CD4-positive, alpha-beta T cell treated with Interleukin-10 for 1 hour (primary cell): ENCODE data around the gene DUSP22.
"Not testable (repeated sequence)": the region's sequence is repeated elsewhere in the genome, so short reads cannot be mapped to it uniquely, and the experiment has no call there.

ENCODE experiments used
- DNase-seq: peaks from one replicate; pipeline ENCODE4 v3.0.0-alpha.2; 2020

The DUSP22 gene, protein sequence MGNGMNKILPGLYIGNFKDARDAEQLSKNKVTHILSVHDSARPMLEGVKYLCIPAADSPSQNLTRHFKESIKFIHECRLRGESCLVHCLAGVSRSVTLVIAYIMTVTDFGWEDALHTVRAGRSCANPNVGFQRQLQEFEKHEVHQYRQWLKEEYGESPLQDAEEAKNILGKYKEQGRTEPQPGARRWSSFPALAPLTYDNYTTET

DNA sequence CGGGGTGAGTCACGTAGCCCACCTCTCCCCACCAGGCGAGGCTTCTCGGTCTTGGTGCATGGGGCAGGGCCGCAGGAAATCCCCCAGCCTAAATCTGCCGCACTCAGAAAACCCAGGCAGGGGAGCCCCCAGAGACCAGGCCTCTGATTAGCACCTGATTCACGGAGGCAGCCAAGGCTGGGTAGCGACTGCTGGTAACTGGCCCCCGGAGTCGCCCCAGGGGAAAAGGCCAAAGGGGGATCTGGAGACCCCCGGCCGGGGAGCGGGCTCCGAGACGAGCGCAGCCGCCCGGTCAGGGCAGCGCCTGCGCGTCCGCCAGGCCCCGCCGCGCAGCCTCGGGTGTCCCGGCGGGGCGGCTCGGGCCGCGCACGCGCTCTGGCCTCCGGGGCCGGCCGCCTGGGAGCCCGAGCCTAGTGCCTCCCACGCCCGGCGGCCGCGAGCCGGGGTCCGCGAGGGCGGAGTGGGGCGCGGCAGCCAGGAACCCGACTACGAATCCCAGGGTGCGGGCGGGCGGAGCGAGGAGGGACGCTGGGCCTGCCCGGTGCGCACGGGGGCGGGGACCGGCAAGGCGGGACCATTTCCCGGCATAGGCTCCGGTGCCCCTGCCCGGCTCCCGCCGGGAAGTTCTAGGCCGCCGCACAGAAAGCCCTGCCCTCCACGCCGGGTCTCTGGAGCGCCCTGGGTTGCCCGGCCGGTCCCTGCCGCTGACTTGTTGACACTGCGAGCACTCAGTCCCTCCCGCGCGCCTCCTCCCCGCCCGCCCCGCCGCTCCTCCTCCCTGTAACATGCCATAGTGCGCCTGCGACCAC, at the start of gene DUSP22:
DUSP22 (plus strand) TSS at position 791 of the 809 bp plus-strand sequence. CDS start 53 bp downstream, outside the sequence.
- peak; percentile 80 for DNase-seq

DNA sequence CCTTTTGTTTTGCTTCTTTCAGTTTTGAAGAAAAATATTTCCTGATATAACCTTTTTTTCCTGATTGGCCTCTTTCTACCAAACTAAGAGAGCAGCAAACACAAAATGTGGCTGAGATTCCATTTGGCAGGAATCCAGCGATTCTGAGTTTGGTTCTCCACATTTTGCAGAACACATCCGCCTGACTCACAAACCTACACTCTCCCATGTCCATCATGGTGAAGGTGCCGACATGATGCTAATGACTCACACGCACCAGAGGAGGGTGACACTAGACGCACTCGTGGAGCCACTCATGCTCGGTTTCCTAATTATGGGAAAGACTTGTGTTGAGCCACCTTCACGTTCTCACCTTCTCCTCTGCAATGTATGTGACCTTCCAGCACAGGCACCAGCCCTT, 45.9 kb upstream of the DUSP22 start:
- DNase-seq, result no peak

DNA sequence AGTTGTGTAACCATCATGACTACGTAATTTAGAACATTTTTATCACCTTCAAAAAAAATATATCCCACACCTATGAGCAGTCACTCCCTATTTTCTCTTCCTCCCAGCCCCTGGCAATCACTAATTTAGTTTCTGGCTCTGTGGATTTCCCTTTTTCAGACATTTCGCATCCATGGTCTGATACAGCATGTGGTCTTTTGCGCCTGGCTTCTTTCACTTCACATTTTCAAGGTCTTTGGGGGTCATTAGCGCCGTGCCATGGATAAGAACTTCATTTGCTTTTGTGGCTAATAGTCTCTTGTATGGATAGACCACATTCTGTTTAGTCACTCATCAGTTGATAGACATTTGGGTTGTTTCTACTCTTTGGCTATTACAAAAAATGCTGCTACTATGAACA, 44.9 kb upstream of the DUSP22 start:
- no peak for DNase-seq

DNA sequence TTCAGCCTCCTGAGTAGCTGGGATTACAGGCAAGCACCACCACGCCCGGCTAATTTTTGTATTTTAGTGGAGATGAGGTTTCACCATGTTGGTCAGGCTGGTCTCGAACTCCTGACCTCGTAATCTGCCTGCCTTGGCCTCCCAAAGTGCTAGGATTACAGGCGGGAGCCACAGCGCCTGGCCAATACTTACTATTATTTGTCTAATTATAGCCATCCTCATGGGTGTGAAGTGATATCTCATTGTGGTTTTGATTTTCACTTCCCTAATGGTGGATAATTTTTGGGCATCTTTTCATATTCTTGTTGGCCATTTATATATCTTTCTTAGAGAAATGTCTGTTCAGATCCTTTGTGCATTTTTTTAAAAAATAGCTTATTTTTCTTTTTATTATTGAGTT, 44.2 kb upstream of the DUSP22 start:
- DNase-seq, result not testable (repeated sequence)

DNA sequence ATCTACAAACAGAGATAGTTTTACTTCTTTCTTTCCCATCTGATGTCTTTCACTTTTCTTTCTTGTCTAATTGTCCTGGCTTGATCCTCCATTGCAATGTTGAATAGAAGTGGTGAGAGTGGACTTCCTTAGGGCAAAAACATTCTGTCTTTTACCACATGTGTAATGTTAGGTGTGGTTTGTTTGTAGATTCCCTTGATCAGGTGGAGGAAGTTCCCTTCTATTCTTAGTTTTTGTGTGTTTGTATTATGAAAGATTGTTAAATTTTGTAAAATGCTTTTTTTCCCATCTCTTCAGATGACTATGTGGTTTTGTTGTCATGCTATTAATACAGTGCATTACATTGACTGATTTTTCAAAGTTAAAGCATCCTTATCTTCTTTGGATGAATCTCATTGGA, 41.6 kb upstream of the DUSP22 start:
- DNase-seq, result no peak

DNA sequence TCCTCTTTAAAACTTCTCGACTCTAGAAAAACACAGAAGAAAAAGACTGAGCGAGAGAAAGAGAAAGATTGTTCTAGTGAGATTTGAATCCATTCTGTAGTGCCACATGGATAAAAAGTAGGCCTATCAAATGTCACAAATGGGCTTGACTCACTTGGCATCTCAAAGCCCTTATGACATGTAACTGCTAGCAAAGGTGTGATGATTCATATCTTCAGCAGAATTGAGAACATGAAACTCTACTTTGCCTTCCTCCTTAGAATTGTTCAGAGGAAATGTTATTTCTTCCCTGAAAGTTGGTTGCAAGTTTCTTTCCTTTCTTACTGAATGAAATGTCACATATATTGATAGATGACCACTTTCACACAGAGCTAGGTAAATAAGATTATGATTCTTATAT, 40.4 kb upstream of the DUSP22 start:
- no peak for DNase-seq

DNA sequence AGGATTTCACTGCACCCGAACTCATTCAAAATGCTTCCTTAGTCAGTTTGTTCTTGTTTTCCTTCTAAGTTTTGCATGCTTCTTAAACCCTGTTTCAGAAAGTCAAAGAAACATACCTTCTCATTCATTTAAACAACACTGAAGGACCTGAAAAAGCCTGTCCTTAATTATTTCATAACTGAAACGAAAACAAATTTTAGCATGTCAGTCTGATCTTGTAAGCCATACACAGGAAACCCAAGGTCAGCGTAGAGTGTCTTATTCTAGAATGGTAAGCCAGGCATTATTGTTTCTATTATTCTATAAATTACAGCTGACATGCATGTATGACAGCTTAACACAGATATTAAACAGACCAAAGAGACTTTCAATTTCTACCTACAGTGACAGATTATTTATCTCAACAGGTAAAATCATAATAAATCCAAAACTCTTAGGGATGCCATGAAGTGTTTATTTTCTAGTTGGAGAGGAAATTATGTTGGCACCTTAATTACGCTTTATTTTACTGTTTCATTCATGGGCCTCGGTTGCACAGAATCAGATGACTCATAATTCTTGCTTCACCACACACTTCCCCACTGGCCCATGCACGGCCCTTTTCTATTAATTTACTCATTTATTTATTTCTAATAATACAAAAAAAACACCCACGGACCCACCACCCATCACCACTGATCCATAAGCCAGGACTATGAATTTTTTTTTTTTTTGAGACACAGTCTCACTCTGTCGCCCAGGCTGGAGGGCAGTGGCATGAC, 39.3 kb upstream of the DUSP22 start:
- no peak for DNase-seq

DNA sequence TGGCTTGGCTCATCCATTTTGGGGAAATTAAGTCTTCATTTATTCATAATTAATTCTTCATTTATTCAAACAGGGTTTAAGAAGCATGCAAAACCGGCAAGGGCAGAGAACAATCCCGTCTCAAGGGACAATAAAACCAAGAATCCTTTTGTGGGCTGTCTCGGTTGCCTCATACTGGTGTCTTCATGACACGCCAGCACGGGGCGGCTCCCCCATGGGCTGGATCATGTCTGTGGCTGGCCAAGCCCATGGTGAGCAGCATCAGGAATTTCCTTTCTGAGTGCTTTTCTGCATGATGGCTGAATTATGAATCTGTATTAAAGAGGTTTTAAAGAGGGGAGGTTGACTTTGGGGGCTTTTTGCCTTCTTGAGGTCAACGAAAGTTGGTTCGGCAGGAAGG, 38.3 kb upstream of the DUSP22 start:
- no peak for DNase-seq

DNA sequence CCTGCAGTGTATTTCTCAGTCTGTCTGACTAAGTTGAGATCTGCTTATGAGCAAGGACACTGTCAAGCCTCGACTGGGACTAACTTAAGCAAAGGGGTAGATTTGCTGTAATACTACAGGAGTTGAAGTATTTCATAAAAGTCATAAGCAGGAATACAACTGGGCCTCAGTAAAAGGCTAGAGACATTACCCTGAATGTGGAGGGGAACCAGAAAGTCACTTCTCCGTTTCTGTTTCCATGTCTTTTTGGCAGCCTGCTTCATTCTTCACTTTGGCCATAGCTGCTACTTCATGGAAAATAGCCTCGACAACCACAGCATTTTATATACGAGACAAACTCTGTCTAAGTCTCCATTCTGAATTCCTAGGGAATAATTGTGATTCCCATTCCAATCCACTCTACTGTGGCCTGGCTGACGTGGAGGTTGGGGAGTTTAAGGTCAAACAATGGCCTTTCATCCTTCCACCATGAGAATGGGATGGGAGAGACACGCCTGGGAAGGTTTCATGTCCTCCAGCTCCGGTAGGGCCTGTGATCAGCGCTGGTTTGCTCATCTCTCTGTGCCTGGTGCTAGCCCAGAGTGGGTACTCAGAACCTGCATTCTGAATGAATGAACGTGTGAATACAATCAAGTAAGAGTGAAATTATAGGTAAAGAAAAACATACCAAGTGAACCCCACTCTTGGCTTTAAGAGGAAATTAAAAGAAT, 37.1 kb upstream of the DUSP22 start:
- DNase-seq, result no peak

DNA sequence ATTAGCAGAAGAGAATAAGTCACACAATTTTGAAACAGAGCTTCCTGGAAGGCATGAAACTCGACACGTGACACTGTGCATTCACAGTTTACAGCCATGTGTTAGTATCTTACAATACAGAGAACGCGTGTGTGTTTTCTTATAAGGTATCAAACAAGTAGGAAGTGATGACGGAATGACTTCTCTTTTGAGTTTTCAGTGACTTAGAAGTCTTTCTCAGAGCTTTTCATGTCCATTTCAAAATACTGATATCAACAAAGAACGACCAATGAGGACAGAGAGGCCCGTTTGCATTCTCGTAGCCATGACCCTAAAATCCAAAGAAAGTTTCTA, 36.6 kb upstream of the DUSP22 start:
- DNase-seq, result peak; percentile 27

DNA sequence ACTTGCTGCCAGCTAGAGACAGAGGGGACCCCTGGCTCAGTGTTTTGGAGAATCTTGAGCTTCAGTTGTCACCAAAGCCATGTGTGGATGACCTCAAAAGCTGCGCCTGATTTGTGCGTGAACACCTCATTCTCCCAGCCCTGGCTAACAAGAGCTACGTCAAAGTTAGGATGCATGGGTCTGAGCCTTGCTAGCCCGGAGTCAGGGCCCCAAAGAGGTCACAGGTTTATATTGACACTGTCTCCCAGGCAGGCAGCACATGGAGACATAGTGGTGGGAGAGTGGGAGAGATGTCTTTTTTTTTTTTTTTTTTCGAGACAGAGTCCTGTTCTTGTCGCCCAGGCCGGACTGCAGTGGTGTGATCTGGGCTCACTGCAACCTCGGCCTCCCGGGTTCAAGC, 36.1 kb upstream of the DUSP22 start:
- no peak for DNase-seq

DNA sequence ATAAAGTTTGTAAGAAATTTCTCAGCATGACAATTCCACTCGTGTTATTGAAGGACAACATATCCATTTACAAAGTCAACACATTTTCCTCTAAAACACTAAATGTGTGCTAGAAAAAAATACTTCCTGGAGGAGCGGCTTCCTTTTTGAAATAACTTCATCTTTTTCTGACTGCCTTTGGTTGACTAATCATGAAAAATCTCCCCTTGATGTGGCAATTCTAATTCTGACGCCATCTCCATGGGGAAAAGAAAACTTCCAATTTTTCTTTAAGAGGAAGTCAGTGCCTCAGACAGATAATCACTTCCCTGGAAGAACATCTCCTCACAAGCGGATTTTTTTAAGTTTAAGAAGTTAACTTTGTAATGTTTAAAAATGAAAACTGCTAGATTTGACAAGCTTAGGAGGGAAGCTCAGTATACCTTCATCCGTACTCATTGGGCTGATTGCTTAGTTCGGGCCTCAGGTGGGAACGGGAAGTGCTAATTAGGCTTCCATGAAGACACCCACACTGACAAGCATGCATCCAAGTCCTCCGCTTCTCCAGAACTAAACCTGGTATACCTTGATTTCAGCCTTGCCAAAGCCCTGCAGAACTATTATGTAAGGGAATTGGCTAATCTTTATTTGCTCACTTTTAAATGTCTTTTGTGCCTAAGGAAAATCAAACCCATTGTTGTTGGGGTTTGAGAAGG, 35.1 kb upstream of the DUSP22 start:
- DNase-seq, result no peak

DNA sequence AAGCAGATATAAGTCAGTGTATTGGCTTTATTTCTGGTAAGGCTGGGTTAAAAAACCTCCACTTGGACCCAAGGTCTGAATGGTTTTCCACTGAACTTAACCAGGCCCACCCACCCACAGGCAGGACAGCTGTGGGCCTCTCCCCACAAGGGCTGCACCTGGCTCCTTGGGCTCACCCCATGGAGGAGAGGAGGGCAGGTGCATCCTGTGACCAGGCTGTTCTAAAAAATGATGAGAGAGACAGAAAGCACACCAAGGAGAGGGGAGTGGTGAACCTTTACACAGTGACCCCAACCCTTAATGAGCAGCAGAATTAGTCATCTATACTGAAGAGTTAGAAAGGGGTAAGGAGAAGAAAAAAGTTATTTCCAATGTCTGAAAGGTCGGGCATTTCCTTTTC, 34.5 kb upstream of the DUSP22 start:
- no peak for DNase-seq

DNA sequence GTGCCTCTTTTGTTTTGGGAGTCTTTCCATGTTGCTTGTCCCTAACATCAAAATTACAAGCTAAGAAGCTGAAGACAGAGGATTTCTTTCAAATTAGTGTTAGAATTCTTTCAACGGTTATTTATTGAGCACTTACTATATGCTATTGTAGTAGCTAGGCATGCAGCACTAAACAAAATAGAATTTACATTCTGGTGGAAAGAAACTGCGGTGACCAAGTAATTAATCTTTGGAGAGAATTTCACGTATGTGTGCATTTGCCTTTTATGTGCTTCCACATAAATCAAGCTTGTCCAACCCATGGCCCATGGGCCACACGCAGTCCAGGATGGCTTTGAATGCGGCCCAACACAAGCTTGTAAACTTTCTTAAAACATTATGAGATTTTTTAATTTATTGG, 33.0 kb upstream of the DUSP22 start:
- DNase-seq, result no peak

DNA sequence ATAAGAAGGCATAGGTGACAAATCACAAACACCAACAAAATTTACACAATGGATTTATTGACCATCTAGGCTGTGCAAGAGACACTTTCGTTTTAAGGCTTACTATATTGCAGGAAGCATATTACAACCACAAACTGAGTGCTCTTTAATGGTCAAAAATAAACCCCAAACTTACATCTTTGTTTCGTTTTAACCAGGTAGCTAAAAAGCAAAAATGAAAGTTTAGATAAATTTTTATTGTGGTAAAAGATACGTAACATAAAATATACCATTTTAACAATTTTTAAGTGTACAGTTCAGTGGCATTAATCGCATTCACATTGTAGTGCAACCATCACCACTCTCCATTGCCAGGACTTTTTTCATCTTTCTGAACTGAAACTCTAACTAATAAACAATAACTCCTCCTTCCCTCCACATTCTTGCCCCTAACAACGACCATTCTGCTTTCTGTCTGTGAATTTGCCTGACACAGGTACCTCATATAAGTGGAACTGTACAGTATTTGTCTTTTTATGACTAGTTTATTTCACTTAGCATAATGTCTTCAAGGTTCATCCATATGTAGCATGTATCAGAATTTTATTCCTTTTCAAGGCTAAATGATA, 32.3 kb upstream of the DUSP22 start:
- peak; percentile 28 for DNase-seq

DNA sequence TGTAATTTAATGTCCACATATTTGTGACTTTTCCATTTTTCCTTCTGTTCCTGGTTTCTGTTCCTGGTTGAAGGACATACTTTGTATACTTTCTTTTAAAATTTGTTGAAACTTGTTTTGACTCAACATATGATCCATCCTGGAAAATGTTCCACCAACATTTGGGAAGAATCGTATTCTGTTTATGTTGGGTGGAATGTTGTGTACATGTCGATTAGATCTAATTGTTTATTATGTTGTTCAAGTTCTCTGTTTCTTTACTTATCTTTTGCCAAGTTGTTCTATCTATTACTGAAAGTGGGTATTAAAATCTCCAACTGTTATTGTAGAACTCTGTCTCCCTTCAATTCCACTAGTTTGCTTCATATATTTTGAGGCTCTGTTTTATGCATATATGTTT, 27.7 kb upstream of the DUSP22 start:
- DNase-seq, result no peak

DNA sequence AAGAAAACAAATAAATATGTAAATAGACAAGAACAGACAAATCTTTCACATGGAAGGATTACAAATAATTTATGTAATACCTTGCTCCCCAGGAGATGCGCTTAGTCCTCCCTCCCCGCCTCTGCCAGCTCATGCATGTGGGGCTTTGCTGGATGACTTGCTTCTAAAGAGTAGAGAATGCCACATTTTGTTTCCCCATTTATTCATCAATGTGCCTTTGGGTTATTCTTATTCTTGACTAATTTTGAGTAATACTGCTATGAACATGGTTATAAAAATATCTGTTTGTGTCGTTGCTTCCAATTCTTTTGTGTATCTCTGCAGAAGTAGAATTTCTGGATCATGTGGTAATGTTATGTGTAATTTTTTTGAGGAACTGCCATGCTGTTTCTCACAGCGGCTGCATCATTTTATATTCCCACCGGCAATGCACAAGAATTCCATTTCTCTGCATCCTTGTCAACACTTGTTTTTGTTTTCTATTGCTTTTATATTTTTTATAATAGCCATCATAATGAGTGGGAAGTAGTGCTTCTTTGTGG, 23.8 kb upstream of the DUSP22 start:
- no peak for DNase-seq

DNA sequence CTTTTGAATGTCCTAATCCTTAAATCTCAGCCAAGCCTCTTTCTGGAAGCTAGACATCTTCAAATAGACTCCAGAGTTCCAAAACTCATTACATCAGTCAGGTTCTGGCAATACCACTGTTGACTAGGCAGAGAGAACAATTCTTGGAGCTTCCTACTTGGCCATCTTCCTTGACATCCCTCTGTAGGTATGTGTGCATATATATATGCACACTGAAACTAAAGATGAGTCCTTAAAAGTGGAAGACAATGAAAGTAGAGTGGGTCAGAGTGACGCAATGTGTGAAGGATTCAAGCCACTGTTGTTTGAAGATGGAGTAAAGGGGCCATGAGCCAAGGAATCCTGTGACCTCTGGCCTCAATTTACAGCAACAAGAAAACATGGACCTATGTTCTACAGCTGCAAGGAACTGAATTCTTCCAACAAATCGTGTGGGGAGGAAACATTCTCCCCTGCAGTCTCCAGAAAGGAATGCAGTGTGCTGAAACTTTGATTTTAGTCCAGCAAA, 18.7 kb upstream of the DUSP22 start:
- DNase-seq, result no peak

DNA sequence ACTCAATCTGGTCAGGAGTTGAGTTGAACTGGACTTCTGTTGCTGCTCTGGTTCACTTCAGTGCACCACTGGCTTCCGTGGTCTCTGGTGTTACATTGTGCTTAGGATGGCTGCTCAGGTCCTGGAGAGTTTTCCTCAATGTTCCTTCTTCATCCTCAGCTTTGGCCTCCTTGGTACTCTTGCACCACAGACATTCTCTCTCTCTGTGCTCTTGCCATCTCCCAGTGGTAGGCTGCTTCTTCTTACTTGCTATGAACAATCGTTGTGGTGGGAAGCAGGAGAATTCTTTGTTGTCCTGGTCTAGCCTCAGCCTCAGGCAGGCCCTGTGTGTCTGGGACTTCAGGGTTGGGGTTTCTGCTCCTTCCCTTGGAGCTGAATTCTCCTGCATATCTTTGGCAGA, 14.5 kb upstream of the DUSP22 start:
- DNase-seq, result no peak

DNA sequence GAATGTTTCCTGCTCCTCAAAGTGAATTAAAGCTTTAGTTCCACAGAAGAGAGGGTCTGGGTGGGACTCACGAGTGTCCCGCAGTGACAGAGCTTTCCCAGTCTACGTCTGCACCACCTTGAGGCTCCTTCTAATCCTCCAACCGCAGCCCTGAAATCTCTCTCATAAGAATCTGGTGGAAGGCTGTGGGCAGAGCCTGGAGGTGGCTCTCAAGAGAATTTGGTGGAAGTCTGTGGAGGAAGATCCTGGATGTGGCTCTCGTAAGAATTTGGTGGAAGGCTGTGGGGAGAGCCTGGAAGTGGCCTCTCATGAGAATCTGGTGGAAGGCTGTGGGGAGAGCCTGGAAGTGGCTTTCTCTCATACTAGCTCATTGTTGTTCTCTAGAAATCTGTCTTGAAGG, 13.8 kb upstream of the DUSP22 start:
- no peak for DNase-seq

DNA sequence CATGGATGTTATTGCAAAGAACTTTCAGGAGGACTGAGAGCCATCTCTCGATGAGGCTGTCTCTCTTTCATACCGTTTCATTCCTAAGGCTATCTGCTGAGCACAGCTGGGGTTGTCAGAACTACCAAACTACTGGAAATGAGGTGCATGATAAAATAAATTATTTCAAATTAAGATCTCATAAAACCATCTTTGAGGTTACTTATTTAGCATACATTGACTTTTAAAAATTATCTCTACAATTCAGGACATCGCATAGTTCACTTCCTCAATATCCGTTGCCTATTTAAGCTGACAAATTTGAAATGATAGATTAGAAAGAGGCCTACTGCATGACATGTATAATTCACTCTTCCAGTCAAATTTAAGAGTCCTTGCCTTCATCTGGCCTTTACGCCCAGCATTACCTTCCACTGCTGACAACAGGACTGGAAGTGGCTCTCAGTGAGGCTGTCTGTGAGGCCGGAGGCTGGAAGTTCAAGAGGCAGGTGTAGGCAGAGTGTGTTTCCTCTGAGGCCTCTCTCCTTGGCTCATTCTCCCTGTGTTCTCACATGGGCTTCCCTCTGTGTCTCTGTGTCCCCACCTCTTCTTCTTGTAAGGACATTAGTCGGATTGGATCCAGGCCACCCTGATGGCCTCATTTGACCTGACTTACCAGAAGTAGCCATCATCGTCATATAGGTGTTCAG, 12.8 kb upstream of the DUSP22 start:
- DNase-seq, result no peak
